Loucy (cell line): ENCODE data around the gene GON4L.

Experiments
- CTCF ChIP-seq: fragments of 200-600 bp; sonication (generic); conservative IDR thresholded peaks from 2 replicates; pipeline ENCODE4 v1.5.1; 2014; ENCODE audit warnings: mild to moderate bottlenecking, antibody characterized with exemption, low read length
- EZH2phosphoT487 ChIP-seq: fragments of 200-600 bp; IDR thresholded peaks from 2 replicates; pipeline ENCODE4 v1.6.1; 2018; ENCODE audit warnings: antibody characterized with exemption, mild to moderate bottlenecking, moderate library complexity, borderline replicate concordance

- TF ChIP-seq CTCF (no peak), EZH2phosphoT487 (no peak)
These were observed 23.9 kb upstream of the GON4L start for GRCh38 chr1:155880950-155881349.
